ENCODE data around the gene SHMT2.

GRCh38 chr12:57210461-57210860 lies 19.1 kb upstream of the SHMT2 start:
- TF ChIP-seq CTCF (IDR thresholded peaks at IDR 0.05) (no peak), POLR2A (IDR thresholded peaks at IDR 0.05) (no peak)
